Fibroblast of peridontal ligament (primary cell): ENCODE data around the gene KCNK6.
"Not testable (repeated sequence)": the region's sequence is repeated elsewhere in the genome, so short reads cannot be mapped to it uniquely, and the experiment has no call there.

Experiments
- DNase-seq: peaks from one replicate; pipeline ENCODE4 v3.0.0-alpha.2; 2010; ENCODE audit errors: extremely low read depth

Gene KCNK6

DNA sequence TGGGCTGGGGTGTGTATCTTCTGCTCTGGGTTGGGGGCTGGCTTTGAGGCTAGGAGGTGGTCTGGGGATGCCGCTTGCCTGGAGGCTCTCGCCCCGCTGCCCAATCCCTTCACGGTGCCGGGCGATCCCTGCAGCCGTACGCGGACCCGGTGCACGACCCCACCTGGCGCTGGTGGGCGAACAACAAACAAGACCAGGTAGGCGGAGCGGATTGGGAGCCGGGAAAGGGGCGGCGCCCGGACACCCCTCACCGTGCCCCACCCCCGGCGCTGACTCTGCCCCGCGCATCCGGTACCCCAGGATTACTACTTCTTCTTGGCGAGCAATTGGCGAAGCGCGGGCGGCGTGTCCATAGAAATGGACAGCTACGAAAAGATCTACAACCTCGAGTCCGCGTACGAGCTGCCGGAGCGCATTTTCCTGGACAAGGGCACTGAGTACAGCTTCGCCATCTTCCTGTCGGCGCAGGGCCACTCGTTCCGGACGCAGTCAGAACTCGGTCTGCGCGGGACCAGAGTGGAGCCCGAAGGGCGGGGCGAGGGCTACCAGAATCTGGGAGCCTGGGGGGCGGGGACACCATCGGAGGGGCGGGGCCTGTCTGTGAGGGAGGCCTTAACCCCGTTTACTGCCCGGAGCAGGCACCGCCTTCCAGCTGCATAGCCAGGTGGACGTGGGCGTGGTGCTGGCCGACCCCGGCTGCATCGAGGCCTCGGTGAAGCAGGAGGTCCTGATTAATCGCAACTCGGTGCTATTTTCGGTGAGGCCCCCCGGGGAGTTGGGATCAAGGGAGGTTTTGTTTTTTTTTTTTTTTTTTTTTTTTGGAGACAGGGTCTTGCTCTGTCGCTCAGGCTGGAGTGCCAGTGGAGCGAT is 42.7 kb downstream of the KCNK6 start:
- DNase-seq: peak; percentile 35

DNA sequence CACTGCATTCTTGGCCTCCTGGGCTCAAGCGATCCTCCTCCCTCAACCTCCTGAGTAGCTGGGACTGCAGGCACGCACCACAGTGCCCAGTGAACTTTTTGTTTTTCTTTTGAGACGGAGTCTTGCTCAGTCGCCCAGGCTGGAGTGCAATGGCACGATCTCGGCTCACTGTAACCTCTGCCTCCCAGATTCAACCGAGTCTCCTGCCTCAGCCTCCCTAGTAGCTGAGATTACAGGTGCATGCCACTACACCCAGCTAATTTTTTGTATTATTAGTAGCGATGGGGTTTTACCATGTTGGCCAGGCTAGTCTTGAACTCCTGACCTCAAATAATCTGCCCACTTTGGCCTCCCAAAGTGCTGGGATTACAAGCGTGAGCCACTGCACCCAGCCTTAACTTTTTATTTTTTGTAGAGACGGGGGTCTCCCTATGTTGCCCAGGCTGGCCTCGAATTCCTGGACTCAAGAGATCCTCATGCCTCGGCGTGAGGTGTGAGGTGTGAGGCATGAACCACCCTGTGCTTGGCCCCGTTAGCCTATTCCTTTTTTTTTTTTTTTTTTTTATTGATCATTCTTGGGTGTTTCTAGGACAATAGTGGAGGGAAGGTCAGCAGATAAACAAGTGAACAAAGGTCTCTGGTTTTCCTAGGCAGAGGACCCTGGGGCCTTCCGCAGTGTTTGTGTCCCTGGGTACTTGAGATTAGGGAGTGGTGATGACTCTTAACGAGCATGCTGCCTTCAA is 43.5 kb downstream of the KCNK6 start:
- DNase-seq: not testable (repeated sequence)

DNA sequence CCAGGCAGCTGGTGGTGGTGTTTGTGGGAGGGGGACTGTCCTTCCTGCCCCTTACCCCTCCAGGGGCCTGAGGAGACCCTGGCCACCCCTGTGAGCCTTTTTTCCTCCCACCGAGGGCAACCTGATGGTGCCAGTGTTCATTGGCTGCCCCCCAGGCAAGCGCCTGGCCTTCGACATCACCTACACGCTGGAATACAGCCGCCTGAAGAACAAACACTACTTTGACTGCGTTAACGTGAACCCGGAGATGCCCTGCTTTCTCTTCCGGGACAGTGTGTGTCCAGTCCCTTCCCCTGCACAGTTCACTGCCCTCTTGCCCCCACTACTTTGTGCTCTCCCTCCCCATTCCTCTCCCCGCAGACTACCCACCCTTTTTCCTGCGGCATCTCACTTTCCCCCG is 47.4 kb downstream of the KCNK6 start:
- no peak for DNase-seq

DNA sequence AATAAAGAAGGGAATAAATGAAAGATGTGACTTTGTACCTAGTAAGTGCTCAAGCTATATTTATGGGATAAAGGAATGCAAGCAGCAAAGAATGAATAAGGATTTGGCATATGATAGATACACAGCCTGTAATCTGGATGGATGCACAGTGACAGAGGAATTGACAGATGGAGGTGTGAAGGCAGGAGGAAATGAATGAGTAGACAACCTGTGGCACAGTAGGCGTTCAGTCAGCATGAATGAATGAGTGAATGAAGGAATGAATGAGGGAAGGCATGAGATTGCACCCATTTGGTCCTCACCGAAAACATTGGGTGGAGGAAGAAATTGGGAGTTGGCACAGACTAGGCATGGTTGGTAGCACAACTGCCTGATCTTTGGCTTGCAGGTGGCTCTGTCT is 49.9 kb downstream of the KCNK6 start:
- DNase-seq: no peak

DNA sequence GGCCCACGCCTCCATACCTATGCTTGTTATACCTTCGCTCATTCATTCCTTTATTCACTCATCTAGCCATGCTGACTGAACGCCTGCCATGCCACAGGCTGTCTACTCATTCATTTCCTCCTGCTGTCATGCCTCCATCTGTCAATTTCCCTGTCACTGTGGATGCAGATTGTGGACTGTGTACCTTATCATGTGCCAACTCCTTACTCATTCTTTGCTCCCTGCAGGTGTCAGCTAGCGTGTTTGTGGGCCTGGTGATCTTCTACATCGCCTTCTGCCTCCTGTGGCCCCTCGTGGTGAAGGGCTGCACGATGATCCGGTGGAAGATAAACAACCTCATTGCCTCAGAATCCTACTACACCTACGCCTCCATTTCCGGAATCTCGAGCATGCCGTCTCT is 50.7 kb downstream of the KCNK6 start:
- DNase-seq: no peak

DNA sequence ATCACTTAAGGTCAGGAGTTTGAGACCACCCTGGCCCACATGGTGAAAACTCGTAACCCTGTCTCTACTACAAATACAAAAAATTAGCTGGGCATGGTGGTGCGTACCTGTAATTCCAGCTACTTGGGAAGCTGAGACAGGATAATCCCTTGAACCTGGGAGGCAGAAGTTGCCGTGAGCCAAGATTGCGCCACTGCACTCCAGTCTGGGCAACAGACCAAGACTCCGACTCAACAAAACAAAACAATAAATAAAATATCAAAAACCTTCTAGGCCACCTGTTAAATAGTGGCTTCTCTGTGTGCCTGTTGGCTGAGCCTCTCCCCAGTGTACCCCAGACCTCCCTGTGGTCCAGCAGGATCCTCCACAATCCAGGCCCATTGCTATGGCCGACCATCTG is 51.4 kb downstream of the KCNK6 start:
- DNase-seq: no peak

DNA sequence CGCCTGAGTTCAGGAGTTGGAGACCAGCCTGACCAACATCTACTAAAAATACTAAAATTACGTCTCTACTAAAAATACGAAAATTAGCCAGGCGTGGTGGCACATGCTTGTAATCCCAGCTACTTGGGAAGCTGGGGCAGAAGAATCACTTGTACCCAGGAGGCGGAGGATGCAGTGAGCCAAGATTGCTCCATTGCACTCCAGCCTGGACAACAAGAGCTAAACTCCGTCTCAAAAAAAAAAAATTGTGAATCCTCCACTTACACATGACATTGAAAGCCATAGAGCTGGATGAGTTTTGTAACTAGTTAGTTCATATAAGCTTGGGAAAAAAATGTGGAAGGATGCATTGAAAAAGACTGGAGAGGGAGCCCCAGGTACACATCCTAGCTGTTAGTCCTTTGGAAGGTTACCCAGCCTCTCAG is 54.3 kb downstream of the KCNK6 start:
- DNase-seq: no peak

DNA sequence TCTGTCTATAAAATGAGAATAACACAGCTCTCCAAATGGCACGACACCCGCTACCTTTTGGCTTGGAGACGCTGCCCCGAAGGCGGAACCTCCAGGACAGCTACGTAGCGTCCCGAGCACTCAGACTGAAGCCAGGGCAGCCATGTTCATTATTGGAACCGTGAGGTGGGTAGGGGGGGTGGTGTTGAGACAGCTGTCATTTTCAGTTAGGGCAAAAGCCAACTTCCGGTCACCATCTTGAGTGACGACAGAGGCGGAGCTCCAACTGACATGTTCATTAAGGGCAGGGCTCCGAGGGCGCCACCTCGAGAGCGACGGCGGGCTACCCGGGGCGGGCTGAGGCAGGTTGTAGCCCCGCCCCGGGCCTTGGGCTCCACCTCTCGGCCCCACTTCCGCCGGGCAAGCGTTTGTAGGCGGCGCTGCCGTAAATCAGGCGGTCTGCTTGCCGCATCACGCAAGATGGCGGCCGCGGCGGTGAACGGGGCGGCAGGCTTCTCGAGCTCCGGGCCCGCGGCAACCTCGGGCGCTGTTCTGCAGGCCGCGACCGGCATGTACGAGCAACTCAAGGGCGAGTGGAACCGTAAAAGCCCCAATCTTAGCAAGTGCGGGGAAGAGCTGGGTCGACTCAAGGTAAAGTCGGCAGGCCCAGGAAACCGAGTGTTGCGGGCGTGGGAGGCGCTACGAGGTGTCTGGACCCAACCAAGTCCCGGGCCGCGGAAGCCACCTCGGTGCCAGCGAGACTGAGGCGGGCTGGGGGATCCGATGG is 54.9 kb downstream of the KCNK6 start, which contains the start of gene PSMD8:
Gene PSMD8, plus strand, starts transcription at position 240 of the 766 bp plus-strand sequence. Its CDS starts 31 bp downstream, at position 271.
- DNase-seq: peak; percentile 98

DNA sequence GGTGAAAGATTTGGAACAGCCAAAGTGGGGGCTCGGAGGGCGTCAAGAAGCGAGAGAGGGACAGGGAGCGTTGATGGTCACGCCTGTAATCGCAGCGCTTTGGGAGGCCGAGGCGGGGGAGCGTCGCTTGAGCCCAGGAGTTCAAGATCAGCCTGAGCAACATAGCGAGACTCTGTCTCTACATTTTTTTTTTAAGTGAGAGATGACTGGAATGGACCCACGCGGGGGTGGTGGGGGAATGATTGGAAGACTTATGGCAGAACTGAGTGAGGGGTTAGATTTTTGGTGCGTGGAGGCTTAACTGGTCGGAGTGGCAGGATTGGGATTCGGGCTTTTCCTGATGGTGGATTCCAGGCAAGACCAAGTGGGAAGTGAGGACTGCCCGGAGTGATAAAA is 55.5 kb downstream of the KCNK6 start:
- DNase-seq: peak; percentile 34

DNA sequence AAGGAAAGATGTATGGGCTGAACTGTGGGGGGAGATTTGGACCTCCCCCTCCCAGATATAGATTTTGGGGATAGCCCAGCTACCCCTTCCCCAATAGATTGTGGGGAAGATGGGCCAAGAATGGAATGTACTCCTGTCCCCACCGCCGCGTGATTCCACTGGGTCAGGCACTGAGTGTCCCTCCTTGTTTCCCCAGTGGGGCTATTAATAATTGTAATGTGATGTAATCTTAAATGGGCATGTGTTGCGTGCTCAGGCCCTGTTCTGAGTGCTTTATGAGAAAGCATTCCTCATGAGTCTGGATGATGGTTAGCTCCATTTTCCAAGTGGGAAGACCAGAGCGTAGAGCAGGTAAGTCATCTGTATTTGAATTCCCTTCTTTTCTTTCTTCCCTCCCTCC is 56.1 kb downstream of the KCNK6 start:
- peak; percentile 7 for DNase-seq

DNA sequence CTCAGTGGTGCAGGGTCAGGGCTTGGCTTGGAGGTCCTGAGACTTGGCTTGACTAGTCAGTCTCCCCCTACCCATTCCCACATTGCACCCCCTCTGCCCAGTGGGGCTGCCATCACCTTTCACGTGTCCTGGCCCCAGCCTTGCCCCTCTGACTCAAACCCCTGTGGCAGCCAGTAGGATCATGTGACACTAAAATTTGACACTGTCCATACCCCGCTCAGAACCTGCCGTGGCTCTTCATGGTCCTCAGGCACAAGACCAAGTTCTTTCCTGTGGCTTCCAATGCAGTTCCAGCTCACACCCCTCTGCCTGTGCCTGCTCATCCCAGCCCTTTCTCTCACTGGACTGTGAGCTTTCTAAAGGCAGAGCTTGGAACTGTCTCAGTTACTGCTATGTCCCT is 56.9 kb downstream of the KCNK6 start:
- no peak for DNase-seq

DNA sequence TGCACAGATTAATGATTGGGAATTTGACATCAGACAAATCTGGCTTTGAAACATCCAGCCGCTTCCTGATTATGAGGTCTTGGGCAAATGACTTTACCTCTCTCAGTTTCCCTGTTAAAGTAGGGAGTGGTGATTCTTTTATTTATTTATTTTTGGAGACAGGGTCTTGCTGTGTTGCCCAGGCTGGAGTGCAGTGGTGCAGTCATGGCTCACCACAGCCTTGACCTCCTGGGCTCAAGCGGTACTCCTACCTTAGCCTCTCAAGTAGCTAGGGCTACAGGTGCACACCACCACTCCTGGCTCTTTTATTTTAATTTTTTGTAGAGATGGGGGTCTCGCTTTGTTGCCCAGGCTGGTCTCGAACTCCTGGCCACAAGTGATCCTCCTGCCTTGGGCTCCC is 57.4 kb downstream of the KCNK6 start:
- DNase-seq: no peak

DNA sequence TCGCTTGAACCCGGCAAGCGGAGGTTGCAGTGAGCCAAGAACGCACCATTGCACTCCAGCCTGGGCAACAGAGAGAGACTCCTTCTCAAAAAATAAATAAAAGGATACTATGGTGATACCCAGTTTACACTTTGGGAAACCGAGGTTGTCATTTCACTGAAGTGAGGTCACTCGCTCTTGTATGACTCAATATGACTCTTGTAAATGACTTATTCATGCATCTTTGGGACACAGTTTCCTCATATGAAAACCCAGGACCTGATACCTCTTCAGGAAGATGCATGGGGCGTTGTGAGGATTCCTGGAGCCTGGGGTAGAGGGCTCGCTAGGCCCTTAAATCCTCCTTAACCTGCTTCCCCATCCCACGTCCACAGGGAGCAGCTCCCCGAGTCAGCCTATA is 59.2 kb downstream of the KCNK6 start:
- DNase-seq: no peak

DNA sequence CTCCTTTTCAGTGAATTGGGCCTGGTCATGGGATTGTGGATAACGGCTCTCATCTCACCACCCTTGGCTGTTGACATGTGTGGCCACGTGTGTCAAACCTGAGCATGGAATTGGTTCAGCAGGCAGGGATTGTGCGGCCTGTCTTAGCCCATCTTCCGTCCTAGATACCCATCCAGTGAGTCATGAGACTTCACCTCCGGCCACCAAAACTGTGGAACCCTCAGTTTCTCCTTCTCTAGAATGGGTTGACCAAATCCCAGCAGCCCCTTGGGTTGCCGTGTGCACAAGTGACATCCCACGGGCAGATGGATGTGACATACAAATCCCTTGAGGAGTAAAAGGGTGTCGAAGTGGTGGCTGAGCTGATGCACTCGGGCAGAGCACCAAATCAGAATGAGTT is 61.5 kb downstream of the KCNK6 start:
- DNase-seq: no peak
